HG02798 (cell line): ENCODE results near the gene PLEKHA5.
"Not testable (repeated sequence)": the region's sequence is repeated elsewhere in the genome, so short reads cannot be mapped to it uniquely, and the experiment has no call there.

ENCODE experiments used
- ATAC-seq: cut with Tn5 transposase; IDR thresholded peaks from one replicate; pipeline ENCODE4 v1.9.1; 2021; ENCODE audit warnings: mild to moderate bottlenecking; ENCODE audit not compliant: unreplicated experiment, poor library complexity

The PLEKHA5 gene

GRCh38 chr12:19303496-19303895 lies 174.0 kb downstream of the PLEKHA5 start:
- no peak for ATAC-seq

GRCh38 chr12:19304149-19304750 lies 174.7 kb downstream of the PLEKHA5 start:
- ATAC-seq = no peak

- ATAC-seq = not testable (repeated sequence)
These were observed 176.1 kb downstream of the PLEKHA5 start for GRCh38 chr12:19305621-19306020.

- no peak for ATAC-seq
These were observed 176.8 kb downstream of the PLEKHA5 start for GRCh38 chr12:19306366-19306765.

GRCh38 chr12:19307451-19307850 lies 177.9 kb downstream of the PLEKHA5 start:
- no peak for ATAC-seq

- no peak for ATAC-seq
These were observed 181.6 kb downstream of the PLEKHA5 start for GRCh38 chr12:19311165-19311564.

GRCh38 chr12:19312637-19313036 lies 183.1 kb downstream of the PLEKHA5 start:
- ATAC-seq = no peak

- ATAC-seq = no peak
These were observed 186.9 kb downstream of the PLEKHA5 start for GRCh38 chr12:19316425-19316824.

GRCh38 chr12:19322376-19322775 lies 192.8 kb downstream of the PLEKHA5 start:
- no peak for ATAC-seq

GRCh38 chr12:19323805-19324204 lies 194.3 kb downstream of the PLEKHA5 start:
- ATAC-seq = no peak

GRCh38 chr12:19326102-19326501 lies 196.6 kb downstream of the PLEKHA5 start:
- ATAC-seq = no peak

- ATAC-seq = no peak
These were observed 202.7 kb downstream of the PLEKHA5 start for GRCh38 chr12:19332196-19332595.

GRCh38 chr12:19338405-19338804 lies 208.9 kb downstream of the PLEKHA5 start:
- ATAC-seq = no peak

- ATAC-seq = not testable (repeated sequence)
These were observed 221.3 kb downstream of the PLEKHA5 start for GRCh38 chr12:19350850-19351249.

GRCh38 chr12:19351346-19351745 lies 221.8 kb downstream of the PLEKHA5 start:
- ATAC-seq = no peak

GRCh38 chr12:19369691-19370148 lies 240.2 kb downstream of the PLEKHA5 start:
- no peak for ATAC-seq

GRCh38 chr12:19373586-19373985 lies 244.1 kb downstream of the PLEKHA5 start:
- ATAC-seq = no peak

- no peak for ATAC-seq
These were observed 246.4 kb downstream of the PLEKHA5 start for GRCh38 chr12:19375888-19376287.

- ATAC-seq = no peak
These were observed 247.2 kb downstream of the PLEKHA5 start for GRCh38 chr12:19376691-19377090.

GRCh38 chr12:19382111-19382526 lies 252.6 kb downstream of the PLEKHA5 start:
- ATAC-seq = peak; percentile 98

GRCh38 chr12:19382563-19382962 lies 253.0 kb downstream of the PLEKHA5 start:
- ATAC-seq = no peak

GRCh38 chr12:19387161-19387560 lies 257.6 kb downstream of the PLEKHA5 start:
- ATAC-seq = no peak
